GM06990 (cell line): ENCODE data around the gene EARS2.
A peak's percentile ranks its signal among the peaks of the same experiment; 100 is the strongest.

Experiments
- DNase-seq: peaks from one replicate; pipeline ENCODE4 v3.0.0-alpha.2; 2011; ENCODE audit not compliant: insufficient read length; ENCODE audit errors: extremely low read depth
- H3K27me3 ChIP-seq: replicated peaks from 2 replicates; pipeline ENCODE4 v1.6.0; 2011; ENCODE audit warnings: low read length; ENCODE audit not compliant: control insufficient read depth, insufficient read depth
- H3K36me3 ChIP-seq: 2 replicates; pipeline ENCODE4 v1.5.1; 2011; ENCODE audit warnings: low read length; ENCODE audit not compliant: control insufficient read depth, insufficient read depth
- H3K4me3 ChIP-seq: replicated peaks from 2 replicates; pipeline ENCODE4 v1.5.1; 2011; ENCODE audit warnings: low read depth, mild to moderate bottlenecking, control low read depth, low read length
- CTCF ChIP-seq: IDR thresholded peaks from 2 replicates; pipeline ENCODE4 v1.5.1; 2011; ENCODE audit warnings: low read length, control low read depth, mild to moderate bottlenecking, inconsistent platforms; ENCODE audit not compliant: insufficient read depth, poor library complexity, severe bottlenecking

The EARS2 gene

GRCh38 chr16:23572394-23572793 is 15.2 kb upstream of the EARS2 start:
- H3K36me3 ChIP-seq: peaks cover 26% of the 10 kb centered on the region

GRCh38 chr16:23571895-23572294 is 14.7 kb upstream of the EARS2 start:
- peaks cover 27% of the 10 kb centered on the region for H3K36me3 ChIP-seq
- no peak for DNase-seq
- H3K27me3 ChIP-seq: no peaks in the 10 kb centered on the region
- H3K4me3 ChIP-seq: no peak overlapping the region
- TF ChIP-seq CTCF: no peak

More at GRCh38 chr16:23572394-23572793, 15.2 kb upstream of the EARS2 start:
- DNase-seq: no peak
- TF ChIP-seq CTCF: no peak
- Histone ChIP-seq H3K27me3 (no peaks in the 10 kb centered on the region), H3K4me3 (no peak overlapping the region)

GRCh38 chr16:23570992-23571632 is 14.0 kb upstream of the EARS2 start:
- TF ChIP-seq CTCF: no peak
- no peak overlapping the region for H3K4me3 ChIP-seq
- H3K27me3 ChIP-seq: no peaks in the 10 kb centered on the region
- H3K36me3 ChIP-seq: peaks cover 28% of the 10 kb centered on the region
- DNase-seq: peak; percentile 20

GRCh38 chr16:23567602-23568001 is 10.5 kb upstream of the EARS2 start:
- peaks cover 33% of the 10 kb centered on the region for H3K36me3 ChIP-seq

GRCh38 chr16:23566724-23567123 is 9.6 kb upstream of the EARS2 start:
- no peaks in the 10 kb centered on the region for H3K27me3 ChIP-seq
- H3K4me3 ChIP-seq: no peak overlapping the region
- no peak for TF ChIP-seq CTCF
- H3K36me3 ChIP-seq: peaks cover 33% of the 10 kb centered on the region
- DNase-seq: no peak

More at GRCh38 chr16:23567602-23568001, 10.5 kb upstream of the EARS2 start:
- Histone ChIP-seq H3K4me3 (no peak overlapping the region), H3K27me3 (no peaks in the 10 kb centered on the region)
- no peak for TF ChIP-seq CTCF
- DNase-seq: no peak
